Activated CD8-positive, alpha-beta memory T cell treated with anti-CD3 and anti-CD28 coated beads for 48 hours (primary cell): Measurements from ENCODE around the gene ASTN1.
A peak's percentile ranks its signal among the peaks of the same experiment; 100 is the strongest.

Experiments used
- DNase-seq, 3 experiments: peaks; one replicate each; pipeline ENCODE4 v3.0.0-alpha.2; 2020; ENCODE audit warnings: low read depth in 2 of 3, low spot score in 2 of 3

Gene ASTN1

GRCh38 chr1:176884911-176885310 lies 279.6 kb downstream of the ASTN1 start:
- no peak for DNase-seq

GRCh38 chr1:176884286-176884685 lies 280.2 kb downstream of the ASTN1 start:
- no peak for DNase-seq

GRCh38 chr1:176880955-176881595 lies 283.4 kb downstream of the ASTN1 start:
- DNase-seq: peak; percentile 4 to 54 (median 14)

- no peak for DNase-seq
Observed at GRCh38 chr1:176879784-176880620, 284.5 kb downstream of the ASTN1 start.

- no peak for DNase-seq
Observed at GRCh38 chr1:176878750-176879536, 285.6 kb downstream of the ASTN1 start.

GRCh38 chr1:176877557-176877956 lies 287.0 kb downstream of the ASTN1 start:
- DNase-seq: no peak

GRCh38 chr1:176876966-176877515 lies 287.5 kb downstream of the ASTN1 start:
- DNase-seq: no peak

GRCh38 chr1:176869577-176869976 lies 294.9 kb downstream of the ASTN1 start:
- no peak for DNase-seq

DNA sequence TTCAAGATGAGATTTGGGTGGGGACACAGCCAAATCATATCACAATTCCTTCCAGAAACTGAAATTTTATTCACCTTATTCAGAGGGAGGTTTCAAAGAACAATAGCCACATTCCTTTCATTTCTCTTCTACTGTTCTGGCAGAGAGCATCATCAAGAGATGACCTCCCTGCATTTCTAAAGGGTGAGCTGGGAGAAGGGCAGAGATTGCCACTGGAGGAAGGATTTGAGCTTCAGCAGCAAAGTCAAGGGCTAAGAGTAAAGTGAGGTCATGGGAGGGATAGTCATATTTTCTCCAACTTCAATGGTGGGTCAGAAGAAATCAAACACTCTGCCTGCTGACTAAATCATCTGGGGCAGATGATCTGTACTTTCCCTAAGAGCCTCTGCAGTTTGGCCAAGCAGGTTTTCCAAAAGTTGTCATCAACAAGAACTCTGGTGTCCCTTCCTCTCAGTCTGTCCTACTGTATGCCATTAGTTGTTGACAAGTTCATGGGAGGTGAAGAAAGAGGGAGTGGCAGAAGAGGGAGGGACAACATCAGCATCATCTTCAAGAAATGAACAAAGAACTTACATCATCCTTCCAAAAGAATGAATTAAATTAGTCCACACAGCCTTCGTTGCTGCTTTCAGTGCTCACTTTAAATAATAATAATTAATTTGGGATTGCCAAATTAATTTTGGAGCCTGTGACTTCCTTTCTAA lies 298.3 kb downstream of the ASTN1 start:
- DNase-seq: no peak

- no peak for DNase-seq
Observed at GRCh38 chr1:176864211-176864610, 300.3 kb downstream of the ASTN1 start.

- DNase-seq: no peak
Observed at GRCh38 chr1:176863613-176864012, 300.9 kb downstream of the ASTN1 start.

- DNase-seq: no peak
Observed at GRCh38 chr1:176858433-176858916, 306.0 kb downstream of the ASTN1 start.

- DNase-seq: no peak
Observed at GRCh38 chr1:176857632-176858031, 306.9 kb downstream of the ASTN1 start.

DNA sequence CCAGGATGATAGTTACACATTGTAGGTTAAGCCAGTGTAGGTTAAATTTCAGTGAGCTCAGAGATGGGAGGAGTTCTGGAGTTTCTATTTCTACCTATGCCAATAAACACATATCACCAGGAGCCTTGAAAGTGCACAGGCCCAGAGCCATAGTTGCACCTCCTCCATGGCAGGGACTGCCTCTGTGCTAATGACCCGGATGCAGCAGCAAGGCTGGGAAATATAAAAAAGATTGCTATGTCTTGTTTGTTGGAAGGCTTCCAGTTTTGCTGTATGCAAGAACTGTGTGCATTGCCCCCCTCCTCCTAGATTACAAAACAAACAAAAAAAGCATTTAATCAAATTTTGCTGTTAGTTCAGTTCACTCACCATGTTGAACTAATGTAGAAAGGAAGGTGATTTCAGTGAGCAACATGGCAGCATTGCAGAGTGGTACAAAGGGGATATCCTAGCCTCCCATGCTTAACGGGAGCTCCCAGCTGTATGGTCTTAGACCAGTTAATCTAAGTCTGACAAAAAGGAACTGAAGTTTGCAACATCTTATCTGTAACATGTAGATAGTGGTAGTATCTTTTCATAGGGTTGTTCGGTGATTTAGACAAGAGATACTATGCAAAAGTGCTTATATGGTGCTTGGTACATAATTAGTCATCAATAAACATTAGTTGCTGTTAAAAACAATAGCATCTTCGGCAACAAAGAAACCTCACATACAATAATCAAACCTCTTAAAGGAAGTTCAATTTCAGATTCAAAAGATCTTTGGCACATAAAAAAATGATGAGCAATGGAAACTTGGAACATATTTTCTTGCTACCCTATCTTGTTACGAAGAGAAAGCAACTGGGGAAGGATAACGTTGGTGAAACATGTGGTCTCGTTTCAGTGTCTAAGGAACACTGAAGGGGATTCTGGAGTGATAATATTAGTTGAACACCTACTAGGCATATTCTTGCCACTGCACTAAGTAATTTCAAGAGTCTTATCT lies 309.5 kb downstream of the ASTN1 start:
- no peak for DNase-seq

DNA sequence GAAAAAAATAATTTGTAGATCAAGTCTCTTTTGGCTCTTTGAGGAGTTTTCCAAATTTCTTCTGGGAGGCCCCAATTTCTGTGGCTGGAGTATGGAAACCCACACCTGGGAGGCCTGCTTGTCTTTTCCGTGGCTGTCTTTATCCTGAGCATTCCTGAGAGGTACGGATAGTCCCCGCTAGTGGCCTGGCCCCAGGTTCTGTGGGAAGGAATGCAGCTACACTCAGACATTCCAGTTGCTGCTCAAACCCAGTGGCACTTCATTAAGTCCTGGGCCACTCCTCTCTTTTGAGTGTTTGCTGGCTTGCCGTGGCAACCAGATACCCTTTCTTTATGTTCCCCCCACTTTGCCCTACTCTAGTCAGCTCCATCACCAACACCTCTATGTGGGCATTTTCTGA lies 310.4 kb downstream of the ASTN1 start:
- DNase-seq: no peak

- DNase-seq: no peak
Observed at GRCh38 chr1:176853503-176853902, 311.0 kb downstream of the ASTN1 start.

GRCh38 chr1:176852124-176852523 lies 312.4 kb downstream of the ASTN1 start:
- DNase-seq: no peak

GRCh38 chr1:176850871-176851270 lies 313.6 kb downstream of the ASTN1 start:
- no peak for DNase-seq

- no peak for DNase-seq
Observed at GRCh38 chr1:176849281-176849680, 315.2 kb downstream of the ASTN1 start.

DNA sequence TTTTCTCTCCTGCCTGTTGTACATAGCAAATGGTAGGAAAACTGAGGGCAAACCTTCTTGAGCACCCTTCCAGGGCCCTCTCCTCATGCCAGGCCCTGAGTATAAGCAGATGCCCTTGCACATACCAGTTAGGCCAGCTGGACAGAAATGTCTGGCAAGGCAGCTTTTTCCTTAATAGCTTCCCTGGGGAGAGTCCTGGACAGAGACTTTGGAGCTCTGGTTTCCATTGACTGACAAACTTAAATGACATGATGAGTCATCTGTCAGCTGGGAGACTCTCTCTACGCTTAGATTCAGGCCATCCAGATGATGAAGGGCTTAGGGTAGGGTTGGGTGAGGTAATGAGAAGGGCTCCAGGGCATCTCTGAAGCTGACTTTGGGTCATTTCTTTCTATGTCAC lies 317.5 kb downstream of the ASTN1 start:
- no peak for DNase-seq
